DND-41 (cell line): Measurements from ENCODE around the gene USP10.

Experiments
- ATAC-seq: fragments of 200-7000 bp; cut with Tn5 transposase; 3 replicates; pipeline ENCODE4 v1.9.1; 2021; ENCODE audit warnings: low read depth; ENCODE audit not compliant: insufficient read depth
- DNase-seq: peaks from one replicate; pipeline ENCODE4 v3.0.0-alpha.2; 2020
- H2AFZ ChIP-seq: 2 replicates; pipeline ENCODE4 v1.6.0; 2012; ENCODE audit warnings: low read depth, low read length
- H3K27ac ChIP-seq: 2 replicates; pipeline ENCODE4 v1.5.1; 2012; ENCODE audit warnings: low read length, inconsistent platforms
- H3K27me3 ChIP-seq: fragments of 200-600 bp; sonication (generic); 2 replicates; pipeline ENCODE4 v1.6.0; 2012; ENCODE audit warnings: low read length, mild to moderate bottlenecking, inconsistent platforms; ENCODE audit not compliant: insufficient read depth, poor library complexity
- H3K36me3 ChIP-seq: 2 replicates; pipeline ENCODE4 v1.5.1; 2012; ENCODE audit warnings: low read length, inconsistent platforms; ENCODE audit not compliant: insufficient read depth
- H3K4me1 ChIP-seq: 2 replicates; pipeline ENCODE4 v1.5.1; 2012; ENCODE audit warnings: mild to moderate bottlenecking, low read length; ENCODE audit not compliant: insufficient read depth
- H3K4me2 ChIP-seq: 2 replicates; pipeline ENCODE4 v1.6.0; 2012; ENCODE audit warnings: mild to moderate bottlenecking, moderate library complexity, low read length, inconsistent platforms; ENCODE audit not compliant: insufficient read depth
- H3K4me3 ChIP-seq, 2 experiments: fragments of 200-600 bp in 1 of 2; shearing (Covaris generic) in 1 of 2; 2 replicates each; pipeline ENCODE4 v1.5.1; 2012 to 2016; ENCODE audit warnings: inconsistent platforms in 2 of 2, low read length in 2 of 2, mild to moderate bottlenecking in 2 of 2, low read depth in 1 of 2, moderate library complexity in 1 of 2
- H3K79me2 ChIP-seq: 2 replicates; pipeline ENCODE4 v1.6.0; 2012; ENCODE audit warnings: low read length, inconsistent platforms; ENCODE audit not compliant: insufficient read depth
- H3K9ac ChIP-seq: 2 replicates; pipeline ENCODE4 v1.6.0; 2012; ENCODE audit warnings: low read depth, mild to moderate bottlenecking, inconsistent platforms, low read length, moderate library complexity
- H3K9me3 ChIP-seq: 2 replicates; pipeline ENCODE4 v1.5.1; 2012; ENCODE audit warnings: low read length, moderate library complexity, mild to moderate bottlenecking, inconsistent platforms; ENCODE audit not compliant: insufficient read depth, severe bottlenecking
- H4K20me1 ChIP-seq: 2 replicates; pipeline ENCODE4 v1.6.0; 2012; ENCODE audit warnings: low read length; ENCODE audit not compliant: insufficient read depth
- CTCF ChIP-seq: IDR thresholded peaks from 2 replicates; pipeline ENCODE4 v1.5.1; 2012; ENCODE audit warnings: borderline replicate concordance, low read length, moderate library complexity, mild to moderate bottlenecking; ENCODE audit not compliant: poor library complexity, severe bottlenecking; ENCODE audit errors: extremely low read depth
- EZH2 ChIP-seq: IDR thresholded peaks from 3 replicates; pipeline ENCODE4 v1.6.1; 2012; ENCODE audit warnings: borderline replicate concordance, low read depth, mild to moderate bottlenecking, moderate library complexity, low read length, inconsistent platforms; ENCODE audit not compliant: severe bottlenecking

The USP10 gene

DNA sequence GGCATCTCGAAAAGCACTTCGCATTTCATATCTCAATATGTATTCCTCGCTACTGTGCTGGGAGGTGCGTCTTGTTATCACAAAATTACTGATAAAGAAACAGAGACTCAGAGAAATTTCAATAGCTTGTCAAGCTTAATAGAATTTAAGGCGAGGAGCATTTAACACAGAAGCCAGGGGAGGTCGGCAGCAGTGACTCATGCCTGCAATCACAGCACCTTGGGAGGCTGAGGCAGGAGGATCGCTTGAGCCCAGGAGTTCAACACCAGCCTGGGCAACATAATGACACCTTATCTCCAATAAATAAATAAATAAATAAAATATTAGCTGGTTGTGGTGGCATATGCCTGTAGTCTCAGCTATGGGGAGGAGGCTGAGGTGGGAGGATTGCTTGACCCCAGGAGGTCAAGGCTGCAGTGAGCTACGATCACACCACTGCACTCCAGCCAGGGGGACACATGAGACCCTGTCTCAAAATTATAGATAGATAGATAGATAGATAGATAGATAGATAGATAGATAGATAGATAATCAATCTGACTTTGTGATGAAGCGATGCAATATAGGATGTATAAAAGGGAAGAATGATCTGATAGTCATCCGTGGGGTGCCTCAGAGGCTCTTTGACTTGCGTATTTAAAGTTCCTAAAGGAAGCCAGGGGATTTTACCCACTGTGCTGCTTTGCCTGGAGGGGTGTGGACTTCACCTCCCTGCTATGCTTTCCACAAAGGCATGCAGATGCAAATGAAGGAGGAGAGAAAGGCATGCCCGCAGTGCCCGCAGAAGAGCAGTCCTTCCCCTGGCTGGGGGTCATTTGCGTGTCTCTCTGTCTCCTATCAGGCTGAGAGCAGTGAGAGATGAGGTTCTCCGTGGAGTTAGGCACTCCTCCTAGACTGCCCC, 15.9 kb upstream of the USP10 start:
- no peaks in the 10 kb centered on the region for H3K4me1 ChIP-seq
- H3K27ac ChIP-seq = no peak overlapping the region
- peaks cover 8% of the 10 kb centered on the region for H3K27me3 ChIP-seq
- no peak overlapping the region for H2AFZ ChIP-seq
- no peak overlapping the region for H3K4me3 ChIP-seq
- H3K36me3 ChIP-seq = no peaks in the 10 kb centered on the region
- DNase-seq (no peak), ATAC-seq (no peak)
- H3K9me3 ChIP-seq = no peaks in the 10 kb centered on the region
- no peak overlapping the region for H3K4me2 ChIP-seq
- no peak overlapping the region for H3K9ac ChIP-seq
- no peaks in the 10 kb centered on the region for H4K20me1 ChIP-seq
- H3K79me2 ChIP-seq = no peaks in the 10 kb centered on the region
- TF ChIP-seq EZH2 = no peak
- TF ChIP-seq CTCF = no peak

DNA sequence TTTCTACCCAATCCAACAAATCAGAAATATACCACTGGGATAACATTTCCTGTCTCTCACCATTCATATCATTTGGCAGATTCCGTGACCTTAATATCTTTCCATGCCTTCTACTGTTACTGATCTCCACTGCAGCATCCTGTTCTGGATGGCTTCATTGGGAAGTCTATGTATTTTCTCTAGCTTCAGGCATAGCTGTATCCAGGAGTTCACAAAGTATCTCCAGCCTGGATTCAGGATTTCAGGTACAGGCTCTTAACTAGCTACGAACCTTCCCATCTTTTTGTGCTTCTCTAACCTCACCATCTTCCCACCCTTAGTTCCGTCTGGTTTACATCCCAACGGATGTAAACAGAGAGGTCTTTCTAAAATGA, 15.2 kb upstream of the USP10 start:
- no peak overlapping the region for H3K9ac ChIP-seq
- no peak for TF ChIP-seq EZH2
- no peak for TF ChIP-seq CTCF
- ATAC-seq (no peak), DNase-seq (no peak)
- no peaks in the 10 kb centered on the region for H3K4me1 ChIP-seq
- H3K36me3 ChIP-seq = no peaks in the 10 kb centered on the region
- H3K4me3 ChIP-seq = no peak overlapping the region
- H3K79me2 ChIP-seq = no peaks in the 10 kb centered on the region
- no peaks in the 10 kb centered on the region for H4K20me1 ChIP-seq
- H3K27ac ChIP-seq = no peak overlapping the region
- no peak overlapping the region for H2AFZ ChIP-seq
- H3K27me3 ChIP-seq = peaks cover 8% of the 10 kb centered on the region
- no peaks in the 10 kb centered on the region for H3K9me3 ChIP-seq
- no peak overlapping the region for H3K4me2 ChIP-seq

- H3K36me3 ChIP-seq = no peaks in the 10 kb centered on the region
- no peak overlapping the region for H3K9ac ChIP-seq
- H3K4me3 ChIP-seq = no peak overlapping the region
- no peak overlapping the region for H3K4me2 ChIP-seq
- H3K27me3 ChIP-seq = peaks cover 8% of the 10 kb centered on the region
- no peak overlapping the region for H2AFZ ChIP-seq
- H3K27ac ChIP-seq = no peak overlapping the region
- TF ChIP-seq EZH2 (no peak), CTCF (no peak)
- no peaks in the 10 kb centered on the region for H4K20me1 ChIP-seq
- no peaks in the 10 kb centered on the region for H3K9me3 ChIP-seq
- no peaks in the 10 kb centered on the region for H3K79me2 ChIP-seq
- ATAC-seq (no peak), DNase-seq (no peak)
- H3K4me1 ChIP-seq = no peaks in the 10 kb centered on the region
Measured at GRCh38 chr16:84685210-84685609, 14.6 kb upstream of the USP10 start.
